PFSK-1 (cell line): Measurements from ENCODE around the gene SUPT16H.

Experiments
- FOXP2 ChIP-seq: optimal IDR thresholded peaks from 2 replicates; pipeline ENCODE3; 2011; ENCODE audit warnings: borderline replicate concordance, control low read depth, inconsistent platforms; ENCODE audit not compliant: insufficient read depth; ENCODE audit errors: extremely low read length, extremely low read depth
- POLR2AphosphoS5 ChIP-seq: IDR thresholded peaks from 2 replicates; pipeline ENCODE4 v1.6.1; 2012; ENCODE audit warnings: low read depth, mild to moderate bottlenecking, control low read depth, low read length, moderate library complexity
- REST ChIP-seq, 2 experiments: IDR thresholded peaks; 2 replicates each; pipeline versions ENCODE4 v1.6.1 to v1.8.0; 2011 to 2012; ENCODE audit warnings: low read depth in 2 of 2, low read length in 2 of 2, control low read depth in 1 of 2, inconsistent platforms in 1 of 2, mild to moderate bottlenecking in 1 of 2, moderate library complexity in 1 of 2; ENCODE audit not compliant: insufficient read depth in 1 of 2
- SIN3A ChIP-seq: IDR thresholded peaks from 2 replicates; pipeline ENCODE4 v1.6.1; 2012; ENCODE audit warnings: mild to moderate bottlenecking, low read length, moderate library complexity, borderline replicate concordance; ENCODE audit not compliant: insufficient read depth
- TAF1 ChIP-seq: IDR thresholded peaks from 2 replicates; pipeline ENCODE4 v1.6.1; 2012; ENCODE audit warnings: low read length, control low read depth, borderline replicate concordance; ENCODE audit not compliant: insufficient read depth

The SUPT16H gene

GRCh38 chr14:21350539-21350938 lies 33.3 kb downstream of the SUPT16H start:
- TF ChIP-seq FOXP2 (no peak), TAF1 (no peak), REST (IDR thresholded peaks at IDR 0.05; ENCODE audit: insufficient read depth in 1 of 2, low read depth in 2 of 2, low read length in 2 of 2) (no peak), SIN3A (no peak), POLR2AphosphoS5 (no peak)

- TF ChIP-seq REST (IDR thresholded peaks at IDR 0.05; ENCODE audit: insufficient read depth in 1 of 2, low read depth in 2 of 2, low read length in 2 of 2): no peak
- TF ChIP-seq TAF1: no peak
- no peak for TF ChIP-seq FOXP2
- no peak for TF ChIP-seq POLR2AphosphoS5
- TF ChIP-seq SIN3A: no peak
Measured at GRCh38 chr14:21347201-21347600, 36.6 kb downstream of the SUPT16H start.

- TF ChIP-seq TAF1 (no peak), POLR2AphosphoS5 (no peak), FOXP2 (no peak), SIN3A (no peak), REST (IDR thresholded peaks at IDR 0.05; ENCODE audit: insufficient read depth in 1 of 2, low read depth in 2 of 2, low read length in 2 of 2) (no peak)
Measured at GRCh38 chr14:21346532-21347135, 37.2 kb downstream of the SUPT16H start.

GRCh38 chr14:21343035-21343794 lies 40.6 kb downstream of the SUPT16H start:
- TF ChIP-seq TAF1: no peak
- no peak for TF ChIP-seq REST (IDR thresholded peaks at IDR 0.05; ENCODE audit: insufficient read depth in 1 of 2, low read depth in 2 of 2, low read length in 2 of 2)
- no peak for TF ChIP-seq FOXP2
- TF ChIP-seq SIN3A: no peak
- TF ChIP-seq POLR2AphosphoS5: no peak
